Fibroblast of lung (primary cell): ENCODE results near the gene SEM1. TPM values are rescaled to one million over a fixed set of nuclear protein-coding genes. Genes with fewer than 3 reads are reported as not detected.
"Not testable (repeated sequence)": the region's sequence is repeated elsewhere in the genome, so short reads cannot be mapped to it uniquely, and the experiment has no call there.

Experiments used
- DNase-seq, 2 donors: peaks; one replicate each; pipeline versions ENCODE4 v3.0.0 to v3.0.0-alpha.2; 2010; ENCODE audit warnings: low read depth in 2 of 2
- H2AFZ ChIP-seq: 2 replicates; pipeline ENCODE4 v1.5.1; 2012; ENCODE audit warnings: low read length, control low read depth, inconsistent platforms
- H3K27ac ChIP-seq: 2 replicates; pipeline ENCODE4 v1.5.1; 2011; ENCODE audit warnings: low read length, control low read depth; ENCODE audit not compliant: insufficient read depth
- H3K27me3 ChIP-seq: 2 replicates; pipeline ENCODE4 v1.5.1; 2011; ENCODE audit warnings: mild to moderate bottlenecking, low read length; ENCODE audit not compliant: control insufficient read depth, insufficient read depth
- H3K36me3 ChIP-seq: 2 replicates; pipeline ENCODE4 v1.5.1; 2011; ENCODE audit warnings: low read length; ENCODE audit not compliant: control insufficient read depth, insufficient read depth
- H3K4me1 ChIP-seq: 2 replicates; pipeline ENCODE4 v1.5.1; 2011; ENCODE audit warnings: low read length; ENCODE audit not compliant: control insufficient read depth, insufficient read depth; ENCODE audit errors: extremely low read depth
- H3K4me2 ChIP-seq: 2 replicates; pipeline ENCODE4 v1.5.1; 2011; ENCODE audit warnings: low read length, control low read depth; ENCODE audit not compliant: insufficient read depth; ENCODE audit errors: extremely low read depth
- H3K4me3 ChIP-seq, 4 experiments: fragments of 200-600 bp in 1 of 4; sonication (generic) in 1 of 4; replicated peaks in 1 of 4; 2 replicates each; pipeline ENCODE4 v1.5.1; 2011 to 2016; ENCODE audit warnings: low read length in 4 of 4, low read depth in 3 of 4, mild to moderate bottlenecking in 3 of 4, control low read depth in 2 of 4, inconsistent platforms in 1 of 4, mixed read lengths in 1 of 4; ENCODE audit not compliant: insufficient read depth in 1 of 4; ENCODE audit errors: control extremely low read depth in 1 of 4
- H3K79me2 ChIP-seq: 2 replicates; pipeline ENCODE4 v1.5.1; 2012; ENCODE audit warnings: mild to moderate bottlenecking, low read length, inconsistent platforms; ENCODE audit not compliant: control insufficient read depth, insufficient read depth
- H3K9ac ChIP-seq: 2 replicates; pipeline ENCODE4 v1.5.1; 2011; ENCODE audit warnings: mild to moderate bottlenecking, low read length, control low read depth; ENCODE audit not compliant: insufficient read depth
- H3K9me3 ChIP-seq: 2 replicates; pipeline ENCODE4 v1.5.1; 2012; ENCODE audit warnings: low read depth, low read length; ENCODE audit not compliant: control insufficient read depth, insufficient read depth
- H4K20me1 ChIP-seq: 2 replicates; pipeline ENCODE4 v1.5.1; 2011; ENCODE audit warnings: low read length; ENCODE audit not compliant: control insufficient read depth, insufficient read depth; ENCODE audit errors: extremely low read depth
- CTCF ChIP-seq, 2 donors: IDR thresholded peaks in 1 of 2; conservative IDR thresholded peaks in 1 of 2; 1 replicate in 1 of 2; 2 replicates in 1 of 2; pipeline ENCODE4 v1.5.1; 2011 to 2012; ENCODE audit warnings: low read length in 2 of 2, control low read depth in 1 of 2, inconsistent platforms in 1 of 2, low read depth in 1 of 2, mild to moderate bottlenecking in 1 of 2
- EZH2 ChIP-seq: IDR thresholded peaks from 2 replicates; pipeline ENCODE4 v1.5.1; 2012; ENCODE audit warnings: low read length, control low read depth, mild to moderate bottlenecking; ENCODE audit errors: missing control alignments
- polyA plus RNA-seq, 2 donors: library from polyadenylated mRNA; depleted of rRNA in 1 of 2; stranded (reverse) in 1 of 2; unstranded in 1 of 2; fragments of >200 nt; gene quantifications; 2 replicates each; pipeline ENCODE4 v1.2.1, GENCODE V29; 2011 to 2012; ENCODE audit warnings: missing spikeins in 1 of 2
- total RNA-seq: library from RNA; depleted of rRNA; stranded (reverse); fragments of >200 nt; gene quantifications from 2 replicates; pipeline ENCODE4 v1.2.1, GENCODE V29; 2014

SEM1 gene
- total and polyA plus RNA-seq, 2 donors (not counting 1 experiment from before 2014, with no cell fraction given): 52.7 to 123 TPM

GRCh38 chr7:96701258-96701657 is 8.4 kb downstream of the SEM1 start:
- H3K79me2 ChIP-seq: peaks cover 70% of the 10 kb centered on the region
- H3K4me1 ChIP-seq: no peaks in the 10 kb centered on the region
- no peak overlapping the region for H3K9ac ChIP-seq
- no peak overlapping the region for H2AFZ ChIP-seq
- H3K27ac ChIP-seq: no peak overlapping the region
- H3K36me3 ChIP-seq: no peaks in the 10 kb centered on the region
- H3K4me2 ChIP-seq: no peak overlapping the region
- H4K20me1 ChIP-seq: no peaks in the 10 kb centered on the region
- no peaks in the 10 kb centered on the region for H3K9me3 ChIP-seq
- no peak overlapping the region for H3K4me3 ChIP-seq
- DNase-seq: no peak
- no peaks in the 10 kb centered on the region for H3K27me3 ChIP-seq
- TF ChIP-seq CTCF (conservative IDR thresholded peaks at IDR 0.05 in 1 of 2, IDR thresholded peaks at IDR 0.05 in 1 of 2; ENCODE audit: low read depth in 1 of 2, low read length in 2 of 2) (no peak), EZH2 (no peak)

- Histone ChIP-seq H3K9ac (no peak overlapping the region), H3K79me2 (peaks cover 69% of the 10 kb centered on the region), H3K27me3 (no peaks in the 10 kb centered on the region), H3K27ac (no peak overlapping the region), H3K4me2 (no peak overlapping the region), H3K4me1 (no peaks in the 10 kb centered on the region), H3K9me3 (no peaks in the 10 kb centered on the region), H2AFZ (no peak overlapping the region), H3K36me3 (no peaks in the 10 kb centered on the region), H4K20me1 (no peaks in the 10 kb centered on the region), H3K4me3 (no peak overlapping the region)
- no peak for TF ChIP-seq EZH2
- no peak for TF ChIP-seq CTCF (conservative IDR thresholded peaks at IDR 0.05 in 1 of 2, IDR thresholded peaks at IDR 0.05 in 1 of 2; ENCODE audit: low read depth in 1 of 2, low read length in 2 of 2)
- no peak for DNase-seq
Measured at GRCh38 chr7:96700516-96700915, 9.1 kb downstream of the SEM1 start.

- Histone ChIP-seq H4K20me1 (no peaks in the 10 kb centered on the region), H3K4me3 (no peak overlapping the region), H3K9me3 (no peaks in the 10 kb centered on the region), H2AFZ (no peak overlapping the region), H3K27me3 (no peaks in the 10 kb centered on the region), H3K4me2 (no peak overlapping the region), H3K79me2 (peaks cover 62% of the 10 kb centered on the region), H3K9ac (no peak overlapping the region), H3K4me1 (no peaks in the 10 kb centered on the region), H3K27ac (no peak overlapping the region), H3K36me3 (no peaks in the 10 kb centered on the region)
- no peak for TF ChIP-seq EZH2
- no peak for TF ChIP-seq CTCF (conservative IDR thresholded peaks at IDR 0.05 in 1 of 2, IDR thresholded peaks at IDR 0.05 in 1 of 2; ENCODE audit: low read depth in 1 of 2, low read length in 2 of 2)
- no peak for DNase-seq
Measured at GRCh38 chr7:96699219-96699871, 10.3 kb downstream of the SEM1 start.

GRCh38 chr7:96698449-96698848 is 11.2 kb downstream of the SEM1 start:
- H4K20me1 ChIP-seq, H3K27me3 ChIP-seq, H3K9ac ChIP-seq, H3K4me3 ChIP-seq, H3K4me1 ChIP-seq, DNase-seq, H3K9me3 ChIP-seq, H3K4me2 ChIP-seq, H2AFZ ChIP-seq, H3K36me3 ChIP-seq, H3K27ac ChIP-seq: not testable (repeated sequence)
- H3K79me2 ChIP-seq: peaks cover 58% of the 10 kb centered on the region
